Ramos (cell line): ENCODE data around the gene OR56B1.
"Not testable (repeated sequence)": the region's sequence is repeated elsewhere in the genome, so short reads cannot be mapped to it uniquely, and the experiment has no call there.

Experiments used
- in situ Hi-C: fragments of 300-500 bp; cut with MboI; formaldehyde crosslinking; loops from one replicate; pipeline ENCODE4 v1.14.3; 2022; ENCODE audit warnings: low sequenced_read_pairs; ENCODE audit not compliant: unreplicated experiment

The OR56B1 gene, protein sequence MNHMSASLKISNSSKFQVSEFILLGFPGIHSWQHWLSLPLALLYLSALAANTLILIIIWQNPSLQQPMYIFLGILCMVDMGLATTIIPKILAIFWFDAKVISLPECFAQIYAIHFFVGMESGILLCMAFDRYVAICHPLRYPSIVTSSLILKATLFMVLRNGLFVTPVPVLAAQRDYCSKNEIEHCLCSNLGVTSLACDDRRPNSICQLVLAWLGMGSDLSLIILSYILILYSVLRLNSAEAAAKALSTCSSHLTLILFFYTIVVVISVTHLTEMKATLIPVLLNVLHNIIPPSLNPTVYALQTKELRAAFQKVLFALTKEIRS

DNA sequence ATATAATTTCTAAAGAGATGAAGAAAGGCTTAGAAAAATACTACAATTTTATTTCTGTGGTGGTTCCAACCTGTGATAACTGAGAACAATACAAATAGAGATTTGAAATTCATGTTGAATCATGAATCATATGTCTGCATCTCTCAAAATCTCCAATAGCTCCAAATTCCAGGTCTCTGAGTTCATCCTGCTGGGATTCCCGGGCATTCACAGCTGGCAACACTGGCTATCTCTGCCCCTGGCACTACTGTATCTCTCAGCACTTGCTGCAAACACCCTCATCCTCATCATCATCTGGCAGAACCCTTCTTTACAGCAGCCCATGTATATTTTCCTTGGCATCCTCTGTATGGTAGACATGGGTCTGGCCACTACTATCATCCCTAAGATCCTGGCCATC lies at the start of gene OR56B1:
Gene OR56B1, plus strand, starts transcription at position 53 of the 400 bp plus-strand sequence. Its CDS starts 69 bp downstream, at position 122.
- in situ Hi-C loops = no loop called here

DNA sequence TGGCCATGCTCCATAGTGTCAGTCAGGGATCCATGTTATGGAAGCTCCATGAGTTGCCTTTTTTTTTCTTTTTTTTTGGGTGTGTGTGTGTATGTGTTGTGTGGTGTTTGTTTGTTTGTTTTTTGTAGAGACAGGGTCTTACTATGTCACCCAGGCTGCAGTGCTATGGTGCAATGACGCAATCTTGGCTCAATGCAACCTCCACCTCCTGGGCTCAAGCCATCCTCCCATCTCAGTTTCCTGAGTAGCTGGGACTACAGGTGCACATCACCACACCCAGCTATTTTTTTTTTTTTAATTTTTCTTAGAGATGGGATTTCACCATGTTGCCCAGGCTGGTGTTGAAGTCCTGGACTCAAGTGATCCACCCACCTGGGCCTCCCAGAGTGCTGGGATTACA lies 47.8 kb upstream of the OR56B1 start:
- in situ Hi-C loops = no loop called here

DNA sequence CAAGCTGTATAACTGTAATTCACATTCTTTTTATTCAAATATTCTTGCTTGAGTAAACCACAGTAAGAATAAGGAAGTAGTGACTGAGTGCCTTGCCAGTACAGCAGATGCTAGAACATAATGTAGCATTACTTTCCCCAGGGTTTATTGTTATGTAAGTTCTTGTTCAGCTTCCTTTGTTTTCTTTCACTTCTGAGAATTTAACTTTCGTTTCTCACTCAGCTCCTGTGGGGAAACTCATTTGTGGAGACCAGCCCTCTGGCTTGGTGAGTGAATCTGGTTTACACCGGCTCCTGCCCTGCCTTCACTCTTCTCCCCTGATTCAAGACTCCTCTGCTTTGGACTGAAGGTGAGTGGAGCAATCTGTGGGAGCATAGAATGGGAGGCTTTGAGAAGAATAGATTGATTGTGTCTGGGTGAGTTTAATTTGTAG lies 46.7 kb upstream of the OR56B1 start, which contains the start of gene TRIM22:
Gene TRIM22, plus strand, starts transcription at position 240 of the 433 bp plus-strand sequence. CDS start 6,443 bp downstream, outside the sequence.
- in situ Hi-C loops = no loop called here

DNA sequence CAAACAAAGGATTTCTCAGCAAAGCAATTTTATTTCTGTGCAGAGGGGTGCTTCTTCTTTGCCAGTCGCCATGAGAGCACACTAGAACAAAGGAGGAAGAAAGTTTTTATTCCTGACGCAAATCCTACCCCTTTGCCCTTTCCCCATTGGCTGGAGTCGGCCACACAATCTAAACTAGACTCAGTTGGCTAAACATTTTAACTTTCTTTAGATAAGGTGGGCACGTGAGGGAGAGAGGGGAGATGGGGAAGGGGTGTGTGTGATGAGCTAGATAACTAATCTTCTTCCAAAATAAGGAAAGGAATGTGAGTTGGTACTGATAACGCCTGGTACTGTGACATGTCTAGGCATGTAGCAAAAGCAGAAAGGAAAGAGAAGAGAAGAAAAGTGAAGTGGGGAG lies 46.0 kb upstream of the OR56B1 start:
- in situ Hi-C loops = no loop called here

DNA sequence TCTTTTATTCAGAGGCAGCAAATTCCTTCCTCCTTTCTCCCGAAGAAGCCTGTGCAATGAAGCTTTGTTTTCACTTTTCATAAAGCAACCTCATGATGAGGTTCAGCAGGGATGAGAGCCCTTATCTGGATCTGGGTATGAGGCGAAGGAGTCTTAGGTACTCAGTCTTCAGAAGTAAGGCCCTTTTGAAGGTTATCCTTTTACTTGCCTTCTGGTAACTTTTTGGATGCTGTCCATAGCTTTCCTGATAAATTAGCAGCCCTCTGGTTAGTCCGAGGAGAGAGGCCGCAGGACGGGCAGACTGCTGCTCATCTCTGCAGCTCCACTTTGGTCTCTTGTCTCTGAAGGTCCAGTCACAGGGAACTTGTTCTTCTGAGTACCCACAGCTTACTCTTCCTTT lies 45.5 kb upstream of the OR56B1 start:
- in situ Hi-C loops = no loop called here

DNA sequence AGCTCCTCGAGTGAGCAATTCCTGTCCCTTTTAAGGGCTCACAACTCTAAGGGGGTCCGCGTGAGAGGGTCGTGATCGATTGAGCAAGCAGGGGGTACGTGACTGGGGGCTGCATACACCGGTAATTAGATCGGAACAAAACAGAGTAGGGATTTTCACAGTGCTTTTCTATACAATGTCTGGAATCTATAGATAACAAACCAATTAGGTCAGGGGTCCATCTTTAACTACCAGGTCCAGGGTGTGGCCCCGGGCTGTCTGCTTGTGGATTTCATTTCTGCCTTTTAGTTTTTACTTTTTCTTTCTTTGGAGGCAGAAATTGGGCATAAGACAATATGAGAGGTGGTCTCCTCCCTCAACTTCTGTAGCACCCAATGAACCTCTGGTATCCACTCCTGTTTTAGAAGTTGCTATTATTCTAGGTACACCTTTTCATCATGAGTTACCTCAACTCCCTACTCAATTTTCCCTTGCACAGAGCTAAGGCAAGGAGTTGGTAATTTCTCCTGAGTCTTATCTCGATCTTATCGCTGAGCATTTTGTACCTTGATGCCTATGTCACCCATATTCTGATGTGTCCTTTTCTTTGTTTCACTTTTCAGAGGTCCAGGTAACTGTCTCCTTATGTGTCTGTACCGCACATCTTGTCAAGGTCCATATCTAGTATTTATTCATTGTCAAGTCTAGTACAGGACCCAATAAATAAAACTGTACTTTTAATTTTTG lies 44.8 kb upstream of the OR56B1 start:
- in situ Hi-C loops = not testable (repeated sequence)

DNA sequence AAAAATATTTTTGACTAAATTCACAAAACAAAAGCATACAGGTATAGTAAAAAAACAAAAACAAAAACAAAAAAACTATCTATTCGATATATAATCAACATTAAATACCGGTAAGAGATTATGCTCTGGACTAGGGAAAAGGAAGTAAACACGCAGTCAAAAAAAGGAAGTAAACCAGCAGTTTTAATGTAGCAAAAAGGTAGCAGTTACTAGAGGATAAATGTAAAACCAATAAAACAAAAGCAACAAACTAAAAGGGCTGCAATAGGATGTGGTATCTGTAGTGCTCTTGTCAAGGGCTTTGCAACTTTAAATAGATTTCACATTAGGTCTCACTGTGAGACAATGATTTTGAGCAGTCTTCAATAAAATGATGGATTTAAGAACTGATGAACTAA lies 44.3 kb upstream of the OR56B1 start:
- in situ Hi-C loops = no loop called here

DNA sequence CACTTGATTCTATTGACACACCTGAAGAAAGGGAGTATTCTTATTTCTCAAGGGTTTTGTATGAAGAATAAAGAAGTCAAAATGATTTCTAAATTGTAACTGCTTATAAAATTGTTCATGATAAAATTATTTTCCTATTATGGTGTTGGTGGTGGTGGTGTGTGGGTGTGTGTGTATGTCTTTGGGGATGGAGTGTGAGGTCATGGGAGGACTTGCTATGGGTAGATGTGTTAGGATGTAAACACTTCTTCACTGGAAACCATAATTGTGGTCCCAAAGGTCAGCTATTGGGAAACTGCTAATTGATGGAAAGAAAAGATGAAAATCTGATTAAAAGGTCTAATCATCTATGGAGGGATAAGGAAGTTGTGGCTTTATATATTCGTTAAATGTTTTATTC lies 41.6 kb upstream of the OR56B1 start:
- in situ Hi-C loops = no loop called here

DNA sequence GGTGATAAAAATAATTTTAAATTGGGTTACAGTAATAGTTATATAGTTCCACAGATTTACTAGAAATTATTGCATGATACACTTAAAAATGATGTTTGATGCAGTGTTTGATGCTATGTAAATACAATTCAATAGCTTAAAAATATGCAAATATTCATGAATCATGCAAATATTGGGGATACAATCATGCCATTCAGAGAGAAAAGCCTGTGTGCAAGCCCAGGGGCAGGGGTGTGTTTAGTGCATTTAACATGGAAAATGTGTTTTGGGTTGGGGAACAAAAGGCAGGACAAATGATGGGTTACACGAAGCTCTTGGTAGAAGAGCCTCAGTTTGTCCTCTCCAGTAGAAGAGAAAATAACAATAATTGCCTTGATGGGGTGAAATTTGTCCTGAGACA lies 40.7 kb upstream of the OR56B1 start:
- in situ Hi-C loops = no loop called here

DNA sequence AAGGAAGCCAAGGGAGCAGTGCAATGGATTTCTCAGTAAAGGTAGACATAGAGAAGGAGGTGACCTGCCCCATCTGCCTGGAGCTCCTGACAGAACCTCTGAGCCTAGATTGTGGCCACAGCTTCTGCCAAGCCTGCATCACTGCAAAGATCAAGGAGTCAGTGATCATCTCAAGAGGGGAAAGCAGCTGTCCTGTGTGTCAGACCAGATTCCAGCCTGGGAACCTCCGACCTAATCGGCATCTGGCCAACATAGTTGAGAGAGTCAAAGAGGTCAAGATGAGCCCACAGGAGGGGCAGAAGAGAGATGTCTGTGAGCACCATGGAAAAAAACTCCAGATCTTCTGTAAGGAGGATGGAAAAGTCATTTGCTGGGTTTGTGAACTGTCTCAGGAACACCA lies 40.0 kb upstream of the OR56B1 start:
- in situ Hi-C loops = no loop called here

DNA sequence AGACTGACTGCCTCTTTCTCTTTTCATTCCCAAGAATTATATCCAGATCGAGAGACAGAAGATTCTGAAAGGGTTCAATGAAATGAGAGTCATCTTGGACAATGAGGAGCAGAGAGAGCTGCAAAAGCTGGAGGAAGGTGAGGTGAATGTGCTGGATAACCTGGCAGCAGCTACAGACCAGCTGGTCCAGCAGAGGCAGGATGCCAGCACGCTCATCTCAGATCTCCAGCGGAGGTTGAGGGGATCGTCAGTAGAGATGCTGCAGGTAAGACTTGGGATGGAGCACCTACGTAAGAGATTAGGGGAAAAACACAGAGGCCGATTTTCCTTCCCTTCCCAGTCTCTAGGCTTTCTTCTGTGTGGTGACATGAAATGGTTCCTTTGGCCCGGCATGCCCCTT lies 38.0 kb upstream of the OR56B1 start:
- in situ Hi-C loops = no loop called here

DNA sequence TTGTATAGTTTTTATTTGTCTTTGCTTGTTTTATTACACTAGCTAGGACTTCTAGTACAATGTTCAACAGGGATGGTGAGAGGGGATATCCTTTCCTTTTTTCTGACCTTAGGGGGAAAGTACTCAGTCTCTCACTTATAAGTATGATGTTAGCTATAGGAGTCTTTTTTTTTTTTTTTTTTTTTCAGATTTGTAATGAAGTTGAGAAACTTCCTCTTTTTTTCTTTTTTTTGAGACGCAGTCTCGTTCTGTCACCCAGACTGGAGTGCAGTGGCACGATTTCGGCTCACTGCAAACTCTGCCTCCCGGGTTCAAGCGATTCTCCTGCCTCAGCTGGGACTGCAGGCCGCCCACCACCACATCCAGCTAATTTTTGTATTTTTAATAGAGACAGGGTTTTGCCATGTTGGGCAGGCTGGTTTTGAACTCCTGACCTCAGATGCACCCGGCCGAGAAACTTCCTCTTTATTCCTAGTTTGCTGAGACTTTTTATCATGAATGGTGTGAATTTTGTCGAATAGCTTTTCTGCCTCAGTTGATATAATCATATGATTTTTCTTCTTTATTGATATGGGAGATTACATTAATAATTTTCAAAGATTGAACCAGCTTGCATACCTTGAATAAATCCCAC lies 35.7 kb upstream of the OR56B1 start:
- in situ Hi-C loops = no loop called here

DNA sequence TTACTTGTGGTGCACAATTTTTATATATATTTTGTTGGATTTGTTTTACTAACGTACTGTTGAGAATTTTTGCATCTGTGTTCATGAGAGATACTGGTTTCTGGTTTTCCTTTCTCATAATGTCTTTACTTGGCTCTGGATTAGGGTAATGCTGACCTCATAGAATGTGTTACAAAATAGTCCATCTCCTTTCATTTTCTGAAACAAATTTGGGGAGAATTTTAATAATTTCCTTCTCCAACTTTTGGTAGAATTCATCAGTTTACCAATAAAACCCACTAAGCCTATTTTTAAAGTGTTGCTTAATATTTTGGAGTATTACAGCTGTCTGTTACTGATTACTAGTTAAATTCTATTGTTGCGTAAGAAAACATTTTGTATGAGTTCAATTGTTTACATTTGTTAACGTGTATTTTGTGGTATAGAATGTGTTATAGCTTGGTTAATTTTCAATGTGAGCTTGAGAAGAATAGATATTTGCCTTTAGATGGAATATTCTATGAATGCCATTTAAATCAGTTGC lies 35.1 kb upstream of the OR56B1 start:
- in situ Hi-C loops = no loop called here

DNA sequence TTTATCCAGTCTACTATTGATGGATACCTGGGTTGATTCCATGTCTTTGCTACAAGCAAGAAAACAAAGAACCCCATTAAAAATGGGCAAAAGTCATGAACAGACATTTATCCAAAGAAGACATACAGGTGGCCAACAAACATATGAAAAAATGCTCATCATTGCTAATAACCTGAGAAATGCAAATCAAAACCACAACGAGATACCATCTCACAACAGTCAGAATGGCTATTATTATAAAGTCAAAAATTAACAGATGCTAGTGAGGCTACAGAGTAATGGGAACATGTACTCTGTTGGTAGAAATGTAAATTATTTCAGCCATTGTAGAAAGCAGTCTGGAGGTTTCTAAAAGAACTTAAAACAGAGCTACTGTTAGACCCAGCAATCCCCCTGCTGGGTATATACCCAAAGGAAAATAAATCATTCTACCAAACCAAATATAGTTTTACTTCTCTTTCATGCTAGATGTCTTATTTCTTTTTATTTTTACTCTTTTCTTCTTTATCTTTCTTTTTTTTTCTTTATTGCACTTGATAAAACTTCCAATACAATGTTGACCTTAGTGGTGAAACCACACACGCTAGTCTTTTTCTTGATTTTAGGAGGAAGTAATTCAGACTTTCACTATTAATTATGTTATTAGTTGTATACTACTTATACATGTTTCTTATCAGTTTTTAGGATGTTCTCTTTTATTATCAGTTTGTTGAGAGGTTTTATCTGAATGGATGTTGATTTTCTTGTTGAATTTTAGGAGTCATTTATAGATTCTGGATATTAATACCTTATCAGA lies 32.3 kb upstream of the OR56B1 start:
- in situ Hi-C loops = no loop called here

DNA sequence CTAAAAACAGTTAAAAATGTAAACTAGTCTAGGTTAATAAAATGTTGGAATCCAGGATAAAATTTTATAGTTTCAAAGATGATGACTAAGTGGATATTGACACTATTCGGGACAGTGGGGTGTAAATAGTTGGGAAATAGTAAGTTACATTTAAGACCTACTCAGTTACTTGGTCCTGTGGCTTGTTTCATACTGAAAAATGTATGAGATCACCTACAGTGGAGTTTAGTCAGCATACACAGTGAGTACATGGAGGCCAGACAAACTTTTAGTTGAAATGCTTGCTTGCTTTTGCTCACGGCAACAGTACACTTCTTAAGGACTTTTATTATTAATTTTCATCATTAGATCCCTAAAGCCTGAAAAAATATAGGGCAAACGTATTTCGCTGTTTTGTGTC lies 30.6 kb upstream of the OR56B1 start:
- in situ Hi-C loops = no loop called here

DNA sequence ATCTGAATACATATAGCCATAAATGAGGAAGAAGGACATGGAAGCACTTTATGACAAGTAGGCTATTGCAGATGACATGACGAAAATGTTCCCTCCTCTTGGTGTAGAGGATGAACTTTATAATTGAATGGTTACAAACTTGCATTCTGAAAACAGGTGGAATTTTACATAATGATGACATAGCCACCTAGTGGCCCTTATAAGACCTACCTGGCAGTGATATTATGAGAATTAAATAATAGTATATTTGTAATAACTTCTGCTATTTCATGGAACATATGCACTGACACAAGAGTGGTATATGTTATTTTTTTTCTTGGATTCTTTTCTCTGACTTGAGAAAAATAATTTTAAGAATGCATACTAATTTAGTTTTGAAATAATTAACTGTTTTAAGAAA lies 23.7 kb upstream of the OR56B1 start:
- in situ Hi-C loops = no loop called here

DNA sequence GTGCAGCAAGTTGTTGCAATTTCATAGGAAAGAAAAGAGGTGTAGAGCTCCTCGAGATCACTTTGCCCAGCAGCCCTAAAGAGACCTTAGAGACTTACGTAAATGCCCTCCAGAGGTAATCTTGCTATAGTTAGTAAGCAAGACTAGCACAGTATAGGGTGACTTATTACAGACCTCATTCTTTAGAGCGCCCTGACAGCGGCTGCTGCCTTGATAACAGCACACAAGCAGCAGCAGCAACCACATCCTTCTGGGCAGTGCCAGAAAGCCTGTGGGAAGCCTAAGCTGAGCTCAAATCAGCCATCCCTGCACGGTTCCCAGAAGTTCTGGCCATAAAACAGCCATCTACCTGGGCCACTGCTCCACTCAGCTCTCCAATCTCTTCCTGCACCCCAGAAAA lies 22.6 kb upstream of the OR56B1 start:
- in situ Hi-C loops = no loop called here

DNA sequence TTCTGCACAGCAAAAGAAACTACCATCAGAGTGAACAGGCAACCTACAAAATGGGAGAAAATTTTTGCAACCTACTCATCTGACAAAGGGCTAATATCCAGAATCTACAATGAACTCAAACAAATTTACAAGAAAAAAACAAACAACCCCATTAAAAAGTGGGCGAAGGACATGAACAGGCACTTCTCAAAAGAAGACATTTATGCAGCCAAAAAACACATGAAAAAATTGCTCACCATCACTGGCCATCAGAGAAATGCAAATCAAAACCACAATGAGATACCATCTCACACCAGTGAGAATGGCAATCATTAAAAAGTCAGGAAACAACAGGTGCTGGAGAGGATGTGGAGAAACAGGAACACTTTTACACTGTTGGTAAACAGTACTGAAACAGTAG lies 19.7 kb upstream of the OR56B1 start:
- in situ Hi-C loops = not testable (repeated sequence)

DNA sequence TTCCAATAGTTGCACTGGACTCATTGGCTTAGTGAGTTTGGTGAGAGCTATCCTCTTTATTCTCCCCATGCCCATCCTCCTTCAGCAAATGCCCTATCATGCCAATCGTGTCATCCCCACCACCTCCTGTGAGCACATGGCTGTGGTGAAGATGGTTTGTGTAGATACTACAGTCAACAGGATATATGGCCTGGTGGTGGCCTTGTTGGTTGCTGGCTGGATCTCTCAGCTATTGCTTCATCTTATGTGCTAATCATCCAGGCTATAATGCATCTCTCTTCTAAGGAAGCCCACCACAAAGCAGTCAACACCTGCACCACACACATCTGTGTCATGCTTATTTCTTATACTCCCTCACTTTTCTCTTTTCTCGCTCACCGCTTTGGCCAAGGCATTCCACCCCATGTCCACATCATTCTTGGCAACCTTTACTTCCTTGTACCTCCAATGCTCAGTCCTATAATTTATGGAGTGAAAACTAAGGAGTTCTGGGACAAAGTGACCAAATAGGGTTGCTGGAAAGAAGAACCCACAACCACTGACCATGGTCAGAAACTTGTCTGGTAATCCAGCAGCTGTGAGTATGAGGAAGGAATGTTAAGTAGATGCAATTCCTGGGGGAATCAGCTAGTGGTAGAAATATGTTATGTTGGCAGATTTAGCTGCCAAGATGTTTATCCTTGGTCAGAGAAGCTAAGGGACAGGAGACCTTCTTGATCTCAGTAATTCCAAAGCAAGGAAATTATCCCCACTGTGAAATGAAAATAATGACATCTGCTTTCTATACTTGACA lies 16.3 kb upstream of the OR56B1 start:
- in situ Hi-C loops = no loop called here
